Transverse colon (tissue), 3 donors: Measurements from ENCODE around the gene MYH11.

Experiments used
- CTCF ChIP-seq, 5 experiments: fragments of 200-600 bp in 3 of 5; fragments of 450-650 bp in 2 of 5; sonication (generic) in 3 of 5; IDR thresholded peaks; 1 replicate in 2 of 5; 2 replicates in 3 of 5; pipeline ENCODE4 v1.5.1; 2016 to 2017; ENCODE audit warnings: antibody characterized with exemption in 5 of 5, inconsistent platforms in 3 of 5, mild to moderate bottlenecking in 2 of 5, moderate library complexity in 1 of 5
- POLR2A ChIP-seq: fragments of 450-650 bp; IDR thresholded peaks from one replicate; pipeline ENCODE4 v1.6.1; 2016; ENCODE audit warnings: antibody characterized with exemption, mild to moderate bottlenecking, moderate library complexity

- no peak for TF ChIP-seq CTCF (IDR thresholded peaks at IDR 0.05)
- TF ChIP-seq POLR2A, result no peak
Observed at GRCh38 chr16:15748654-15749053, 108.2 kb downstream of the MYH11 start.
